SK-N-DZ (cell line): ENCODE results near the gene BAAT.
"Not testable (repeated sequence)": the region's sequence is repeated elsewhere in the genome, so short reads cannot be mapped to it uniquely, and the experiment has no call there.

Experiments
- DNase-seq: peaks from one replicate; pipeline ENCODE4 v3.0.0-alpha.2; 2015; ENCODE audit warnings: low spot score

BAAT gene

DNA sequence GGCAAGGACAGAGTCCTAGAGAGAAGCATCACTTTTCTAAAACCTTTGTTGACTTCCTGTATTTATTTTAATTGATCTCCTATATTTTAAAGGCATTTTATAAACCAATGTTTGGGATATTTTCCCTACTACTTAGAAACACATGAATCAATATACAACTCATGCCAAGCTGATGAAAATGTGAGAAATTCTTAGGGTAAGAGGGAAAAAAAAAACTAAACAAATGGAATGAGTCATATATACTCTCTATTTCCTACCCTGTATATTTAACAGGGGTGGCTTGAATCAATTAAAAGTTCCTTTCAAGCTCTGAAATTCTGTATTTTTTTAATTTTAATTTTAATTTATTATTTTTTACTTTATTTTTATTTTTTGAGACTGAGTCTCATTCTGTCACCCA lies 19.6 kb downstream of the BAAT start:
- DNase-seq: no peak

DNA sequence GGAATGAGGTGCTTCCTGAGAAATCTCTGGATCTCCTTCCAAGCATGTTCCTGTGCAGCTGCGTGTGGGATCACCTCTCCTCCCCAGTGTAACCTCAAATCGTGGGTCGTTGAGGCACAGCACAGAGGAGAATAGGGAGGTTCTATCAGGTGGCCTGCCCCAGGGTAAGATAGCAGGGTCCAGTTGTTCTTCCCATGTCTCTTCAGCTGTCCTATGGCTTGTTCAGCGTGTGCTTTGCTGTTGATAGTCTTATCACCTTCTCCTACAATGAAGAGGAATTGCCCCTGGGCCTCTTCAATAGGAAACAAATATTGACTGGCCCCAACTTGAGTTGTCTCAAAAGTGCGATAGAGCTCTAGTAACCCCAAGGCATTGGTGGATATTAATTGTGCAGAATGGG lies 22.4 kb downstream of the BAAT start:
- no peak for DNase-seq

DNA sequence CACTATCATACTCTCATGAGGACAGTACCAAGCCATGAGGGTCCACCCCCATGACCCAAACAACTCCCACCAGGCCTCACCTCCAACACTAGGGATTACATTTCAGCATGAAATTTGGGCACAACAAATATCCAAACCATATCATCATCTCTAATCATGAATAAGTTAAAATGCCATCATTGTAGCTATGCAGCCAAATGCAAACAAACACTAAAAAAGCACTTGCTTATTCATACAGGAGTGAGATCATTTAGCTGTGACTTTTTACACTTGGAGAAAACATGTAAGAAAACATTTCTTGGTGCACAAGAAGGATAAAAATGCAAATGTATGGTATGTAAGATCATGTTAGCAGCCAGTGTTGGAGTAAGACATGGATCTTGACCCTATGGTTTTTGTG lies 24.2 kb downstream of the BAAT start:
- DNase-seq: no peak

DNA sequence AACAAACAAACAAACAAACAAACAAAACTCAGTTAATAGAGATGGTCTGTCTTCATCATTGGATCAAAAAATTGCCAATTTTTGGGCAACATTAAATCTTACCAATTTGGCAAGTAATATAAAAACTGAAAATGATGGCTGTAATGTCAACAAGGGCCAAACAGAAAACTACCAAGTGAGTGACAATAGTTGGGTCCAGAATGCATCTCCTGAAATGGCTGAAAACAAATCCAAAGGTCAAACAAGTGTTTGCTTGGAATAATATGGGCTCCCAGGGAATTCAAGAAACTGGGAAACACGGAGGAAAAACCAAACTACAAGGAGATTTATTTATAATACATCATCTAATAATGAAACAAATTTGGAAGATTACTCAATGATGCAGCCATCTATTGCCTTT lies 25.1 kb downstream of the BAAT start:
- no peak for DNase-seq

DNA sequence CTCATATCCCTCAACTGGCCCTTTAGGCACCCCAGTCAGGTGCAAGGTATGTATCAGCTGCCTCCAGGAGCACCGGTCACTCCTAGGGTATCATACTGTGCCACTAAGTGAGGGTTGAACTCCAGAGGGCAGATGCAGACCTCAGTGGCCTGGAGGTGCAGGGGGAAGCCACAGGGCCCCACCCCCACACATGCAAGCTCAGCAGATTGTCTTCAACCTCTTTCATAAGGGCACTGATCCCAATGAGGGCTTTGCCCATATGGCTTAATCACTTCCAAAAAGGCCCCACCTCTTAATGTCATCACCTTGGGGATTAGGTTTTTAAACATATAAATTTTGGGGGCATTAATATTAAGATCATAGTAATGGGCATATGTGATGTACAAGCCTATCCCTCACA lies 28.2 kb downstream of the BAAT start:
- DNase-seq: no peak

DNA sequence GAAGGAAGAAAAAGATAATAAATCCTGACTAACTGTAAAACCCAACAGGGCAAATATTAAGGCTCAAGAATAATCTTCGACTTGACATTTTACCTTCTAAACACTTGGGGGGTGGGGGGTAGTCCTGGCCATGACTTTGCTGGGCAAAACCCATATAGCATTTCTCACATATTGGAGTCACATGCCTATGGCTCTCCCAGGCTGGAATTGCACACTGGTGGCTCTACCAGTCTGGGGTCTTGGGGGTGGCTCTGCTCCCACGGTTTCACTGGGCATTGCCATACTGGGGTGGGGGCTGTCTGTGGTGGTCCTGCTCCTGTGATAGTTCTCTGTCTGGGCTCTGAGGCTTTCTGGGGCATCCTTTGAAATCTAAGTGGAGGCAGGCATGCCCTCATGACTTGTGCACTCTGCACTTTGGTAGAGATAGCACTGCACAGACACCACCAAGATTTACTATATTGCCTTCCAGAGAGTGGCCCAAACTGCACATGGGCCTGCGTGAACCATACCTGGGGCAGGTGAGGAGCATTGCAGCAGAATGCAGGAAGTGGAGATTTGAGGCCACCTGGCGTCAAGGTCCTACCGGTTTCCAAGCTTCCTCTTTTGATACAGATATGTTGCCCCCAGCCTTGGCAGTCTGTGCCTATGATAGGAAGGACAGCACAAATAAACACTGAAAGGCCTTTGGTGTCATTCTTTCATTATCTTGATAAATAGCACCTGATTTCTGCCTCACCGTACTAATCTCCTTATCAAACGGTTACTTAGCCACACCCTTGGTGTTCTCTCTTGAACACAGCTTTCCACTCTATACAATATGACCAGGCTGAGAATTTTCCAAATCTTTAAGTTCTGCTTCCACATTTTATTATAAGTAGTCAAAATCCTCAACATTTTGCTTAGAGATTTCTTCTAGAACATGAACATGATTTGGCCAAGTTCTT lies 29.8 kb downstream of the BAAT start:
- no peak for DNase-seq

DNA sequence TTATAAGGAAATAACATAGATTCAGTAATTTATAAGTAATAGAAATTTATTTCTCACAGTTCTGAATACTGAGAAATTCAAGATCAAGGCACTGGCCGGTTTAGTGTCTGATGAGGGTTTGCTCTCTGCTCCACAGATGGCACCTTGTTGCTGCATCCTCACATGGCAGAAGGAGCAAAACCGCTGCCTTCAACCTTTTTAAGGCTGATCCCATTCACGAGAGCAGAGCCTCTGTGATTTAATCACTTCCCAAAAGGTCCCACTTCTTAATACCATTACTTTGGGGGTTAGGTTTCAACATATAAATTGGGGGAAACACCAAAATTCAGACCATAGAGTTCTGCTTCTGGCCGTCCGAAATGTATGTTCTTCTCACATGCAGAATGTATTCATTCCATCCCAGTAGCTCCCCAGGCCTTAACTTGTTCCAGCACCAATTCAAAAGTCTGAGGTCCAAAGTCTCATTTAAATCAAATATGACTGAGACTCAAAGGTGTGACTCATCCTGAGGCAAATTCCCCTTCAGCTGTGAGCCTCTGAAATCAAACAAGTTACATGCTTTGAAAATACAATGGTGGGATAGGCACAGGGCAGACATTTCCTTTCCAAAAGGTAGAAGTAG lies 30.6 kb downstream of the BAAT start:
- DNase-seq: no peak

DNA sequence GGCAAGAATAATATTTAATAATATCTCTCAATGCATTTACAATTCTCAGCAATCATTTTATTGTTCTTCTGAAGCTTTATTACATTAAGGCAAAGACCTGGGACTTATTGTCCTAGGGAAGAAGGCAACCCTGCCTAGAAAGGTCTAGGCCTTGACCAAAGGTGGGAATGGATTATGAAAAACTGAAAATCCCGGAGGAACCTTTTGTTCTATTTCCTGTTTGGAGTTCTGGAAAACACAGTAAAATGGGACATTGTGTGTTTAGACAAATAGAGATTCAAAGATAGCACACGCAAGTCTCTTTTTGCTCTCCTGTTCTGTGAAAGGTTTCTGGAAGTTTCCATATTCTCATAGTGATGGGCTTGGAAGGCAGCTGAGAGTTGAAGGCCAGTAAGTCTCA lies 31.1 kb downstream of the BAAT start:
- DNase-seq: no peak

DNA sequence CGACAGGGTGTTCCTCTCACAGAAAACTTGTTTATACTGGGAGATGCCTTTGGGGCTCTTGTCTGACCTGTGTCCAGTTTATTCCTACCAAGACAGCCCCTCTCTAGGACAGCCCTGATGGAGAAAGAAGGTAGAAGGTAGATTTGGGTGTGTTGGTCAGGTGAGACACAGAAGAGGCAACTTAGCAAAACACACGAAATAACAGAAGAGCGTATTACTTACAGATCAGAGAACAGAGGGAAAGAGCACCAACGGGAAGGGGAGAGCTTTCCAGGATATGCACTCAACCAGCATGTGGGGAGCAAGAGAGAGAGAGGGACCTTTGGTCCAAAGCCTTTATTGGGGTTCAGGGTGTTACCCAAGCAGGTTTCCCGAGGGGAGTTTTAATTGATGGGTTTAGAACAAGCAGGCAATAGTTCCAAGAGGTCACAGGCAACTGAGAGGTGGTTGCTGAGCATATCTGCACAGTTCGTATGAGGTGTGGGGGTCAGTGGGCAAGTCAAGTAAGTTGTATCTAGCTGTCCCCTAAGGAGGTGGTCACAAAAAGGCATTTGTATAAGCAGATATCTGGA lies 31.8 kb downstream of the BAAT start:
- no peak for DNase-seq

DNA sequence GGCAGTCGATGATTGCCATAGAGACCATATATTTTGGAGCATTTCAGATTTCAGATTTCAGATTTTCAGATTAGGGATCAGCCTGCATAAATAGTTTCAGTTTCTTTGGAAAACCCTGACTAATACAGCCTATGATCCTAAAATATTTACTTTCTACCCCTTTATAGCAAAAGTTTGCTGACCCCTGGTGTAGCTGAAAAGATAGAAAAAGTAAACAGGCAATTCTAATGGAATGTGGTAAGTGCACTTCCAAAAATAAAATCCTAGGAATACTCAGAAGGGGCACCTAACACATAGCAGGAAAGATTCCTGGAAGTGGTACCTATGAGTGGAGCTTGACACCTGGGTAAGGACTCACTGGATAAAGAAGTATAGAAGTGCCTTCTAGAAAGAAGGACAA lies 34.5 kb downstream of the BAAT start:
- DNase-seq: no peak

DNA sequence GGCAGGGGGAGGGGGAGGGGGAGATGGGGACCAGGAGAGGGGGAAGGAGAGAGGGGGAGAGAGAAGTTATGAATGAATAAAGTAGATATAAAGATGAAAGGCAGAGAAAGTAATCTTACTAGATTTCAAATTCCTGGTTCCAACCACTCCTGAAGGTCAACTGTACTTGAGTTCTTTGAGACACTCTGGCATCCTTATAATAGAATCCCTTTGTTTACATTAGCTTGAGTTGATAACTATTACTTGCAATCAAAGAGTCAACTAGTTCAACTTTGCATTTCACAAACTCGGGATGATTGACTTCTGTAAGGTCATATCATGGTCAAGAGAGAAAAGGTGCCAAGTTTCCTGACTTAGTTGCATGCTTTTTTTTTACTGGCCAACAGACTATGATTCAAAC lies 42.2 kb downstream of the BAAT start:
- no peak for DNase-seq

DNA sequence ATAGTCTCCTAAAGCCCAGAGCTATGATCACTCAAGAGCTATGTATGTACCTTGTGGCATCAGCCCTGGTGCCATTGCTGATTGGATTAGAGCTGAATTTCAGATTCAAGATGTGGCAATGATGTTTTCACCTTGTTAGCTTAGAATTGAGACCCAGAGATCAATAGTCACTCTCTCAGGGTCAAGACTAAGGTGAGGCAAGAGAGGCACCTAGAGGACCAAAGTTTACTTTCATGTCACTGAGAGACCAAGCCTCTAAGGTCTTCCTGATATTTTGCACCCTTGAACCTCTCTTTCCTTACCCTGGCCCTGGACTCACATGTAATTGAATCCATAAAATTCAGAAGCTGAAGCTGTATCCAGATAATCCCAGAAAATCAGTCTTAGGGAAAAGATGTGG lies 42.8 kb downstream of the BAAT start:
- DNase-seq: no peak

DNA sequence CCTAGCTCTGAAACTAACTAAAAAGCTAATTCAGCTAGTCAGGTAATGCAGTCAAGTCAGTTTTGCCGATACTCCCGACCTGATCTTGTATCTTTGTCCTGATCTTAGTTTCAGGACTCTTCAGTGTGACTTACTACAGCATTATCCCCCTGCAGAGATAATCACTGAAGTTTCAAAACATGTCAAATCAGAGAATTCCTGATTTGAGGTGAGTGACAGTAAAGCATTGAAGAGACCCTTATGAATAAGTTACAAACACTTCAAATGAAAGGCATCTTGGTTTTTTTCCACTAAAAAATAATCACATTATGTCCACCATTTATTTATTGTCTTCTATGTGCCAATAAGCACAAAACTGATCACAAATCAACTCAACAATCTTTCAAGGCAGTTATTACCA lies 47.6 kb downstream of the BAAT start:
- DNase-seq: no peak

DNA sequence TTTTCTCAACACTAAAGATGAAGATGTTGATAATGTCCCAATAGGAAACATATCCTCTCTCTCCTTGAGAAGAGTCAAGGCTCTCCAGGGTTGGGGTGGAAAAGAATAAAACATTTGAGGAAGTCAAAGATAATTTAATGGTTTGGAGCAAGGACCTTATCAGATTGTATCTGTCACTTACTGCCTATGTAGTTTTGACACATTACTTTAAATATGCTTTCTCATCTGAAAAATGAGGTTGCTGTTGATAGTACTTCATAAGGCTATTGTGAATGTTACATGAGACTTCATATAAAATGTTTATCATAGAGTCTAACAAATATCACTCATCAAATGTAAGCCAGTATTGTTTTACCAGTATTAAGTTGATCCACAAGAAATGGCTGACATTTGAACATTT lies 48.7 kb downstream of the BAAT start:
- no peak for DNase-seq

DNA sequence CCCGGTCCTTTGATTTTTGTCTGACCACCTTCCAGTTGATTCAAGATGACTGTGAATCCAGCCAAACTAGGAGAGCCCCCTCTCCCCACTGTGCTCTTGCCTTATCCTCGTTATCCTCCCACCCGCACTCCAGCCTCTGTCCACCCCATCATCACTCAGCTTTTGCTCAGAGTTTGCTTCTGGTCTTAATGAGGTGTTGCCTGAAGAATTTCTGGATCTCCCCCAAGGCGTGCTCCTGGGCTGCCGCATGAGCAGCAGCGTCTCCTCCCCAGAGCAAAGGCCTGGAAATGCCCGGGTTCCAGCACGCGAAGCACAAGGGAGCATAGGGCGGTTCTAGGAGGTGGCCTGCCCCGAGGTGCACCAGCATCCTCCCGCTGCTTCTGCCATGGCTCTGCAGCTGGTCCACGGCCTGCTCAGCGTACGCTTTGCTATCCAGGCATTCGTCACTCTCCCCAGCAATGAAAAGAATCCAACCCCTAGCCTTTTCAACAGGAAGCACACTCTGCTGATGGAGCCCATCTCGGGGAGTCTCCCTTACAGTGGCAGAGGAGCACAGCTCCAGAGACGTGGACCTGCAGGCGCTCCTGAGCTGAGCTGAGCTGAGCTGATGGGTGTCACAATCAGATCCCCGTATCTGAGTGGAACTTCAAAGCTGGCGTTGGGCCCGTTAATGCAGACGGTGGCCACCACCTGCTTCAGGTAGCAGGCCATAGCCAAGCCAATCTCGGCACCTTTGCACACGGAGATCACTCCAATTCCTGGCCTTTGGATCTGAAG lies 50.7 kb downstream of the BAAT start:
- DNase-seq: no peak

DNA sequence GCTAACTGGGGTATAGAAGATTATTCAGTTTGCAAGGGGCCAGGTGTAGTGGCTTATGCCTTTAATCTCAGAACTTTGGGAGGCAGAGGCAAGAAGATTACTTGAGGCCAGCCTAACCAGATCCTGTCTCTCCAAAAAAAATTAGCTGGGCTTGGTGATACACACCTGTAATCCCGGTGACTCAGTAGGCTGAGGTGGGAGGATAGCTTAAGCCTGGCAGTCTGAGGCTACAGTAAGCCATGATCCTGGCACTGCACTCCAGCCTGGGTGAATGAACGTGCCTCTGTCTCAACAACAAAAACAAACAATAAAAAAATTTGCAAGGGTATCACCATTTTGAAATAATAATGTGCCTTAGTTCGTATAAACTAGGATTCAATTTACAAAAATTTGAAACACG lies 51.3 kb downstream of the BAAT start:
- DNase-seq: no peak

DNA sequence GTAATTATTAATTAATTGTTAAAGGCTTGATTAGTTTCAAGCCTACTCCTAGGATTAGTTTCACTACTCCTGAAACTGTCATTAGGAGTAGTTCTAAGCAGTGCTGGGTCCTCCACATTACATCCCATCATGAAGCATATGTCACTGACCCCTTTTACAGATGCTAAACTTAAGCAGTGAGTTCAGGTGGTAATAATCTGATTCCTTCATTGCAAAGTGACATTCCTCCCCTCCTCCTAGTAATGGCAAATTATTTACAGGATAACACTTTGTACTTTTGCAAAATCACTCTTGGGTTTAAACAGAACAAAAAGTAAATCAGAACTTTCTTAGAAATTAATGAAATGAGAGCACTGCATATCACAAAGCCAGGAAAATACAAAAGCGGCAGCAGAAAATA lies 52.4 kb downstream of the BAAT start:
- no peak for DNase-seq

DNA sequence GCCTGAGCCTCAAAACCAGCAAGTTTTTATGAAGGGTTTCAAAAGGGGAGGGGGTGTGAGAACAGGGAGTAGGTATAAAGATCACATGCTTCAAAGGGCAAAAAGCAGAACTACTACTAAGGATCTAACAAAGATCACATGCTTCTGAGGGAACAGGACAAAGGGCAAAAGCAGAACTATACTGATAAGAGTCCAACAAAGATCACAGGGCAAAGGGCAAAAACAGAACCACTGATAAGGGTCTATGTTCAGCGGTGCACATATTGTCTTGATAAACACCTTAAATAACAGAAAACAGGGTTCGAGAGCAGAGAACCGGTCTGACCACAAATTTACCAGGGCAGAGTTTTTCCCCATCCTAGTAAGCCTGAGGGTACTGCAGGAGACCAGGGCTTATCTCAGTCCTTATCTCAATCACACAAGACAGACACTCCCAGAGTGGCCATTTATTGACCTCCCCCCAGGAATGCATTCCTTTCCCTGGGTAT lies 57.3 kb downstream of the BAAT start:
- not testable (repeated sequence) for DNase-seq

DNA sequence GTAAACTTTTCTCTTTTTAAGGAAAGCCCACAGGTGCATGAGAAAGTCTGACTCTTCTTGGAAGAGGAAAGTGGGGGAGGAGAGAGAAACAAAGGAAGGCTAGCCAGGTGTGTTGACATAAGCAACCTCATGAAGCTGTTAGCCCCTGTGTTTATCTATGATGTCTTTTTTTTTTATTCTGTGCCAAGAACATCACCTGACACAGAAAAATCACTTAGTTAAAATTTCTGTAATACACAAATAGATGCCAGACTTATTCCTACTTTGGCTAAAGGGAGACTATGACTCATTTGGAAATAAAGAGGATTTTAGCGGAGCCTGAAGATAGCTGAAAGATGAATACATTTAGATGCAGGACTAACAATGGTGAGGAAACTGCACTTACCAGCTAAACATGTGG lies 58.3 kb downstream of the BAAT start:
- DNase-seq: no peak

DNA sequence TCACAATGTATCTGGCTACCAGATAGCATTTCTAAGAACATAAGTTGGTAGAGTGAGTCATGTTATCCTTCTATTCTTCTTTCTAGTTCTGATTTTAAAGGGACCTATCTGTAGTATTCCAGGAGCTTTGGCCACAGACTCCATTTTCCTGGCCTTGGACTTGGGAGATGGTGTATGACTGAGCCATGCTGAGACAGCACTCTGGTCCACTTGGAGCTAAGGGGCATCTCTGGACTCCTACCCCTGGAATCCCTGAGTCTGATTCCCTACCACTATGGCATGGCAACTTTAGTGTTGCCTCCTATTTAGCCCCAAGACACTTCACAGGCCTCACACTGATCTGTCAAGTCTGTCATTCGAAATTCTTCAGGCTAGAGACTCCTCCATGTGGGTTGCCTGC lies 58.8 kb downstream of the BAAT start:
- DNase-seq: no peak

DNA sequence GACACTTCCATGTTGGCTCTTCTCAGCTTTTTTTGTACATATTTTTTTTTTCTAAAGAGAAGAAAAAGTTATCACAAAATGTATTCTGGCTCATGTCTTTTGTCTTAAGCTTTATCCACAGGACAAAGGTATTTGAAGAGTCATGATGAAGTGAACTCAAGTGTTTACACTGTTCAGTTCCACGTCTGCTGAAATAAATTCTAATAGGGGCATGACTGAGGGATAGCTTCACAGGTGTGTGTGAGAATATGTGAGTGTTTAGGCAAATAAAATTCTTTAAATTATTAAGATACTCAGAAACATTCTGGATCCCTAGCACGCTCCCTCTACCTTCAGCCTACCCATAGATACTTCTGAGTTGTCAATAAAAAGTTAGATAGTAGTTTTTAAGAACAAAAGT lies 59.8 kb downstream of the BAAT start:
- DNase-seq: no peak

DNA sequence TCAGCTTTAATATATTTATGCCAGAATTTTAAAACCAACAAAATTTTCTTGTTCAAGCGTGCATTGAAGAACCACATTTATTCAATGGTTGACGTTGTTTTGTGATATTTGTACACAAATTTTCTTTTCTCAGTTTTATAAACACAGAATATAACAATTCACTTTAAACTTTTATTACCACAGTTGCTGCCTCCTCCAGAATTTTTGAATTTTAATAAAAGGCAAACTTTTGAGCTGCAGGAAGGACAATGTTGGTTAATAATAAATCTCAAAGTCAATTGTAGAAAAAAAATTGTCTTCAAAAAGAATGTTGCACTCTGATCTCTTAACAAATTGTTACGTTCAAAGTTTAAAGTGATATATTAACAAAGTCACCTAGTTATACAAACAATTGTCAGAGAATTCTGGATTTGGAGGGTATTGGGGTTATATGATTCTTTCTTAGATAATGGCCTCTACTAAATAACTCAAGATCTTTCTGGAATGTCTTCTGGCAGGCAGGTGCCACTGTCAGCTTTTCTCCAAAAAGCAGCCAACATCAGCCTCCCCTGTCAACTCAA lies 60.5 kb downstream of the BAAT start:
- no peak for DNase-seq
